Muscle layer of duodenum (tissue), 2 donors: ENCODE data around the gene DCST2.

Source experiments
- H3K27ac ChIP-seq: one replicate; pipeline ENCODE4 v1.7.0; 2013; ENCODE audit warnings: mild to moderate bottlenecking, low read length
- H3K27me3 ChIP-seq: one replicate; pipeline ENCODE4 v1.7.0; 2013; ENCODE audit warnings: low read depth, mild to moderate bottlenecking, control low read depth, low read length
- H3K36me3 ChIP-seq, 2 donors: one replicate each; pipeline ENCODE4 v1.7.0; 2013; ENCODE audit warnings: low read length in 2 of 2, control low read depth in 1 of 2, mild to moderate bottlenecking in 1 of 2; ENCODE audit not compliant: insufficient read depth in 2 of 2, control insufficient read depth in 1 of 2
- H3K4me1 ChIP-seq, 2 donors: one replicate each; pipeline ENCODE4 v1.7.0; 2013; ENCODE audit warnings: low read length in 2 of 2, mild to moderate bottlenecking in 2 of 2, control low read depth in 1 of 2, moderate library complexity in 1 of 2; ENCODE audit not compliant: insufficient read depth in 2 of 2, control insufficient read depth in 1 of 2
- H3K4me3 ChIP-seq, 2 donors: one replicate each; pipeline ENCODE4 v1.7.0; 2013; ENCODE audit warnings: low read length in 2 of 2, low read depth in 1 of 2, mild to moderate bottlenecking in 1 of 2
- H3K9me3 ChIP-seq, 2 donors: one replicate each; pipeline ENCODE4 v1.7.0; 2013; ENCODE audit warnings: low read length in 2 of 2, control low read depth in 1 of 2, mild to moderate bottlenecking in 1 of 2; ENCODE audit not compliant: control insufficient read depth in 1 of 2
- donor health status: healthy.

The DCST2 gene

DNA sequence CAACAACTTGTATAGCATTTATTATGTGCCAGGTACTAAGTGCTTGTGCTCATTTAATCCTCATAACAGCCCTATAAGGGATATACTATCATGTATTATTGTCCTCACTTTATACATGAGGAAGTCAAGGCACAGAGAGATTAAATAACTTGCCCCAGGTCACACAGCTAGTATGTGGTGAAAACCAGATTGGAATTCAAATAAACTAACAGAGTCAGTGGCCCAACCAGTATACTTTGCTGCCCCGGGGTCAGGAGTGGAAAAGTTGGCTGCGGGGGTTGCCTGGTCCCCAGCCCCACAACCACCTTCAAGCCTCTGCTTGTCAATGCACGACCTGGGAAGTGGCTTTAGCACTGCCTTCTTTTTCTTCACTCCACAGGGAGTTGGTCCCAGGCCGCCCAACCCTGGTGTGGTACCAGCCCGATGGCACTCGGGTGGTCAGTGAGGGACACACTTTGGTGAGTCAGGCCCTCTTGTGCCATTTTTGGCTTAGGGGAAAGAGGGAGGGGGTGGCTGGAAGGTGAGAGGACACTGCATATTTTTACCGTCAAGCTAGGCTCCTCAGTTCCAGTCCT, 20.0 kb upstream of the DCST2 start:
- no peaks in the 10 kb centered on the region for H3K27me3 ChIP-seq
- H3K9me3 ChIP-seq, result no peaks in the 10 kb centered on the region
- peaks cover 12 to 22% of the 10 kb centered on the region in 2 donors for H3K4me1 ChIP-seq
- H3K27ac ChIP-seq, result no peak overlapping the region
- peaks cover 25 to 38% of the 10 kb centered on the region in 2 donors for H3K36me3 ChIP-seq
- no peak overlapping the region for H3K4me3 ChIP-seq

DNA sequence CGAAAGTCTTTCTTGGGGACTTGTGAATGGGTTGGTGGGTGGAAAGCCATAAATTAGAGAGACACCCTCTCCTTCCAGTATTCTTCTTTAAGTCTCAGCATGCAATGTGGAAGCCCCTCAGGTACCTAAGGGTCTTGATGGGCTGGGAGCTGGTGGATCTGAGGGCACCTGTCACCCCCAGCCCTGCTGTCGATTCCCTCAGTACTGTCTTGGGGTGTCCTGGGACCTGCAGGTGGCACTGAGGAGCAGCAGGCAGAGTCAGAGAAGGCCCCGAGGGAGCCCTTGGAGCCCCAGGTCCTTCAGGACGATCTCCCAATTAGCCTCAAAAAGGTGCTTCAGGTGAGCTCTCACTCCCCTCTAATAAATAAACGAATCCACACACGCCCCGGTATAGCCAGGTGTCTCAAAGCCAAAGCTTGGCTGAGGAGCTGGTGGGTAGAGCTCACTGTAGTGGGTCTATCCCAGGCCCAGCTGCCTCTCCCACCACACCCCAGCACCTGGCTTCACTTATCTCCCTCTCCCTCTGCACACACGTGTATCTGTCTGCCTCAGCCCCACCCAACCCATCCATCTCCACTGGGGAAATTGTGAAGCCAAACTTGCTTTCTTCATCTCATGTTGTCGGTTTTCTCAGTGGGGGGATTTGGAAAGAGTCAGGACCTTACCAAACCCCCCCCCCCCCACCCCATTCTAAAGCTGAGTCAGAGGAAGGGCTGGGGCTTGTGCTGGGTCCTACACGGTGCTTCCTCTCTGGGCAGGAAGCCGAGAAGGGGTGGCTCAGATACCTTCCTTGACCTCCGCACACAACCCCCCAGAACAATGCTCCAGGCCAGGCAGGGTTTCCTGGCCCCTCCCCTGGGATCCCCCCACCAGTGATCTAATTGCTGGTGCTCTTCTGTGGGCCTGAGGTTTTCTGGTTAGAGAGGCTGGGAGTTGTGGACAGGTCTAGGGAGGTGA, 19.1 kb upstream of the DCST2 start:
- H3K4me1 ChIP-seq, result peaks cover 12 to 22% of the 10 kb centered on the region in 2 donors
- peaks cover 20 to 30% of the 10 kb centered on the region in 2 donors for H3K36me3 ChIP-seq
- H3K27ac ChIP-seq, result peak overlapping the region; percentile 63
- no peaks in the 10 kb centered on the region for H3K27me3 ChIP-seq
- no peaks in the 10 kb centered on the region for H3K9me3 ChIP-seq
- peak overlapping the region; percentile 68 to 79 for H3K4me3 ChIP-seq

DNA sequence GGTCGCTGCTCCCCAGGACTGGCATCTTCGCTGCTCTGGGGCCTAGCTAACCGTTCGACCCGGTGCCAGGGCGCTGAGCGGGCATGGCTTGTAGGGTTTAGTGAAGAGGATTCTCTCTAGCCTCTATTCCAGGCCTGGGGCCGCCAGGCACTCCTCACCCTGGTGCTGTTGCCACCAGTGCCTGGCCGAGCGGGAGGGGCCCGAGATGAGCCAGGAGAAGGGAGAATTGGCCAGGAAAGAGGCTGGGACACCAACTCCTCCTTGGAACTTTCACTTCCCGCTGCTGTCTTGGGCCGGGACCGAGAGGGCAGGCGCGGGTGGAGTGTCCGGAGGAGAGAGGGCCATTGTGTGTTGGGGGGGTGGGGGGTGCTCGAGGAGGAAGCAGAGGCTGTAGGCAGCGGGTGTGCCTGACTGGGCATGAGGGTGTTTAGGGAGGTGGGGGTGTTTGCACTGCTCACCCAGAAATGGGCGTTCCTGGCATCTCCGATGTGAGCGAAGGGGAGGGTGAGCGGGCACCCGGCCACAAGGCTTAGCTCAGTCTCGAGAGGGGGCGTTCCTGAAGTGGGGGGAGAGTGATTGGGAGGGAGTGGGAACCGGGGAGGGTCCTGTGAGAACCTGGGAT, 18.3 kb upstream of the DCST2 start:
- Histone ChIP-seq H3K9me3 (no peaks in the 10 kb centered on the region), H3K27ac (peak overlapping the region; percentile 63), H3K36me3 (peaks cover 15 to 22% of the 10 kb centered on the region in 2 donors), H3K4me1 (peaks cover 12 to 22% of the 10 kb centered on the region in 2 donors), H3K27me3 (no peaks in the 10 kb centered on the region), H3K4me3 (peak overlapping the region; percentile 68 to 79)

DNA sequence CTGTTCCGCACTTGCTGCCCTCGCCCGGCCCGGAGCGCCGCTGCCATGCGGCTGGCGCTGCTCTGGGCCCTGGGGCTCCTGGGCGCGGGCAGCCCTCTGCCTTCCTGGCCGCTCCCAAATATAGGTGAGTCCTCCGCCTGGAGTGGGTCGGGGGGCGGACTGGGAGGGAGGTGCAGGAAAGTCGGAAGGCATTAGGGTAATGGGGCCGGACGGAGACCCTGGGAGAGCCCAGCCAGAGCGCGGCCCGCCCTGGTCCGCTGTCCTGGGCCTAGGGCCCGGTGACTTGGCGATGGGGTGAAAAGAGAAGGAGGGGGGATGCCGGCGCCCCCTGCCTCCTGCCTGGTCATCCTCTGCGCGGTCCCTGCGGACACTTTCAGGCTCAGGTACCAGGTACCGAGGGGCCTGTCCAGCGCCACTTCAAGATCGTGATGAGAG, 17.8 kb upstream of the DCST2 start:
- peaks cover 12 to 22% of the 10 kb centered on the region in 2 donors for H3K4me1 ChIP-seq
- peak overlapping the region; percentile 63 for H3K27ac ChIP-seq
- peak overlapping the region; percentile 68 to 79 for H3K4me3 ChIP-seq
- H3K36me3 ChIP-seq, result peaks cover 11 to 16% of the 10 kb centered on the region in 2 donors
- H3K27me3 ChIP-seq, result no peaks in the 10 kb centered on the region
- H3K9me3 ChIP-seq, result no peaks in the 10 kb centered on the region

DNA sequence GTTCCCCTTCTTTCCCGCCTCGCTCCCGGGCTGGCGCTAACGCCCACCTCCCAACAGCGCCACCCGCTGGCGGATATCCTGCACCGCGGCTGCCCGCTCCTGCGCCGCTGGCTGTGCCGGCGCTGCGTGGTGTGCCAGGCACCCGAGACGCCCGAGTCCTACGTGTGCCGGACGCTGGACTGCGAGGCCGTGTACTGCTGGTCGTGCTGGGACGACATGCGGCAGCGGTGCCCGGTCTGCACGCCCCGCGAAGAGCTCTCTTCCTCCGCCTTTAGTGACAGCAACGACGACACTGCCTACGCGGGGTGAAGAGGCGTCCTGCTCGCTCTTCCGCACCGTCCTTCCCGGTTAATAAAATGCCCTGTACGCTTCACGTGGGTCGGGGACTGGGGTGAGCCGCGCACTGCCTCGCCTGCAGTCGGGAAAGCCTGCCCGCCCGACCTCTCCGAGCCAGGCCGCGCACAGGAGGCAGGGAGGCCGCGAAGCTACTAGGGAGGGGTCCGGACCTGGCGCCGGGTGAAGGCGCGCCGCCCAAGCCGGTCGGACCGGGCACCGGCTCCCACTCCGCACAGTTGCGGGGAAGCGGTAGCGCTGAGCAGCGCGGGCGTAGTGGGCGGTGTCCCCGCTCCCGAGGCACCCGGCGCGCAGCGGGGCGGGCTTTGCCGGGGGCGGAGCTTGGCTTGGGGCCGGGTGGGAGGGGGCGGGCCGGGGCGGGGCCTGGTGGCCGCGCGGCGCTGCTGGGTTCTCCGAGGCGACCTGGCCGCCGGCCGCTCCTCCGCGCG, 17.2 kb upstream of the DCST2 start, which contains the start of gene ADAM15:
TSS of gene ADAM15 (plus strand) at position 757 of the 782 bp plus-strand sequence. CDS start 71 bp downstream, outside the sequence.
- H3K27ac ChIP-seq, result peak within 1 kb of the TSS; percentile 63
- H3K4me1 ChIP-seq, result peaks cover 12 to 22% of the 10 kb centered on the region in 2 donors
- H3K4me3 ChIP-seq, result peak within 1 kb of the TSS; percentile 68 to 79
- H3K27me3 ChIP-seq, result no peaks in the 10 kb centered on the region
- H3K36me3 ChIP-seq, result peaks cover 7 to 10% of the 10 kb centered on the region in 2 donors
- H3K9me3 ChIP-seq, result no peaks in the 10 kb centered on the region

DNA sequence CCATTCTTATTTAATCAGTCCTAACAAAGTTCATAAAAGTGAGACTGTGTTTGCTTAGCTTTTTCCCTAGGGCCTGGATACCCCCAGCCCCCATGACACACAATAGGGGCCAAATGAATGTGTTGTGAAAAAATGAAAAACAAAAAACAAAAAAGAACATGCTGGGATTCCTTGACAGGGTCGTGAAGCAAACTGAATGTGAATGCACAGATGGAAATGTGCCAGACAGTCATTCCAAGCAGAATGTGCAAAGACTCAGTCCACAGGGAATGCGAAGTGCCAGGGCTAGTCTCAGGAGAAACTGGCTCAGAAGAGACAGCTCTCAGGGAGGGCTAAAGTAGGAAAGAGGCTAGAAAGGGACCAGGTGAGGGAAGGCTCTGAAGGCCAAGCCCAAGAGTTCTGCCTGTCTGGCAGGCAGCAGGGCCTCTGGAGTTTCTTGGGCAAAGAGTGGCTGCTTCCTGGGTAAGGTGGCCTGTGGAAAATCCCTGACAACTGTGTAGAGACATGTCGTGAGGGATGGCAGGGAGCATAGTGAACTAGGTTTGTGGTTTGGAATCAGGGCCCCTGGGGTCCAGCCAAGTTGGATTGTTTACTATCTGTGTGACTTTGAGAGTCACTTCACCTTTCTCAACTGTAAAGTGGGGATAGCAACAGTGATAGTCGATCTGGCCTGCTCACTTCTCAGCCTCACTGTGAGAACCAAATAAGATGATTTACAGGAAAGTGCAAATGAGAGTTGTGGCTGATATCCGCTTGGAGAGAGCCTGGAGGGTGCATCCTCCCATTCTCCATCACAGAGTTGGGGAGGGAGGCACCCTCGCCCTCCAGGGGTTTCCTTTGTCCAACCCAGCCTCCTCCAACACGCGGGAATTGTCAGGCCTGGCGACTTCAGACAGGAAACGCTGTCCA, 16.3 kb upstream of the DCST2 start:
- H3K4me3 ChIP-seq, result peak overlapping the region; percentile 61 to 68
- H3K9me3 ChIP-seq, result no peaks in the 10 kb centered on the region
- H3K27ac ChIP-seq, result peak overlapping the region; percentile 37
- H3K36me3 ChIP-seq, result peaks cover 3 to 8% of the 10 kb centered on the region in 2 donors
- no peaks in the 10 kb centered on the region for H3K27me3 ChIP-seq
- H3K4me1 ChIP-seq, result peaks cover 12 to 22% of the 10 kb centered on the region in 2 donors

DNA sequence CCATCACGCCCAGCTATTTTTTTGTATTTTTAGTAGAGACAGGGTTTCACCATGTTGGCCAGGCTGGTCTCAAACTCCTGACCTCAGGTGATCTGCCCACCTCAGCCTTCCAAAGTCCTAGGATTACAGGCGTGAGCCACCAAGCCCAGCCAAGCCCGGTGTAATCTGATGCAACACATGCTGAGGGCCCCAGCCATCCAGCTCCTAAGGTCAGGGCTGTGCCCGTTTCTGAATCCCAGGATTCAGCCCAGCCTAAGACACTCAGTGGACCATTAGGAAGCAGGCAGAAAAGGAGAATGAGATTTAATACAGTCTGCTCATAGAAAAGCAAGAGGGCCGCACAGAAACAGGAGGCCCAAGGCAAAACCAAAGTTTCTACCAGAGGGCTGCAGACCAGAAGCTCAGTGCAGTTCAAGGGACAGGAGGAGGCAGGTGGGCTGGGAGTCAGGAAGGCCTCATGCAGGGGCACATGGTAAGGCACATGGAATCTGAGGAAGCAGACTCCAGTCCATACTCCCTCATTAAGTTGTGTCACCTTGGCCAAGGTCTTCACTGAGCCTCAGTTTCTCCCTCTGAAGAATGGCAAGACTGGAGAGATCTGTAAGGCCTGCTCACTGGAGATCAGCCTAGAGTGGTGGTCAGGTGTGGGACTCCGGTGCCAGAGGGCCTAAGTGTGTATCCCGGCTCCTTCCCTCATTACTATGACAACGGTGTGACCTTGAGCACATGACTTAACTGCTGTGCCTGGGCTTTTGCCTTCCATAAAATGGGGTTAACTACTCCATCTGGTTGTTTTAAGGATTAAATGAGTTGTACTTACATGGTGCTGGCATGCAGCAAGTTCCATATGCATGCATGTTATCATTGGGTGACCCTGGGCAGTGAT, 15.1 kb upstream of the DCST2 start:
- no peaks in the 10 kb centered on the region for H3K27me3 ChIP-seq
- peaks cover 12 to 26% of the 10 kb centered on the region in 2 donors for H3K4me1 ChIP-seq
- no peaks in the 10 kb centered on the region for H3K9me3 ChIP-seq
- no peak overlapping the region for H3K4me3 ChIP-seq
- H3K36me3 ChIP-seq, result no peaks in the 10 kb centered on the region
- no peak overlapping the region for H3K27ac ChIP-seq

DNA sequence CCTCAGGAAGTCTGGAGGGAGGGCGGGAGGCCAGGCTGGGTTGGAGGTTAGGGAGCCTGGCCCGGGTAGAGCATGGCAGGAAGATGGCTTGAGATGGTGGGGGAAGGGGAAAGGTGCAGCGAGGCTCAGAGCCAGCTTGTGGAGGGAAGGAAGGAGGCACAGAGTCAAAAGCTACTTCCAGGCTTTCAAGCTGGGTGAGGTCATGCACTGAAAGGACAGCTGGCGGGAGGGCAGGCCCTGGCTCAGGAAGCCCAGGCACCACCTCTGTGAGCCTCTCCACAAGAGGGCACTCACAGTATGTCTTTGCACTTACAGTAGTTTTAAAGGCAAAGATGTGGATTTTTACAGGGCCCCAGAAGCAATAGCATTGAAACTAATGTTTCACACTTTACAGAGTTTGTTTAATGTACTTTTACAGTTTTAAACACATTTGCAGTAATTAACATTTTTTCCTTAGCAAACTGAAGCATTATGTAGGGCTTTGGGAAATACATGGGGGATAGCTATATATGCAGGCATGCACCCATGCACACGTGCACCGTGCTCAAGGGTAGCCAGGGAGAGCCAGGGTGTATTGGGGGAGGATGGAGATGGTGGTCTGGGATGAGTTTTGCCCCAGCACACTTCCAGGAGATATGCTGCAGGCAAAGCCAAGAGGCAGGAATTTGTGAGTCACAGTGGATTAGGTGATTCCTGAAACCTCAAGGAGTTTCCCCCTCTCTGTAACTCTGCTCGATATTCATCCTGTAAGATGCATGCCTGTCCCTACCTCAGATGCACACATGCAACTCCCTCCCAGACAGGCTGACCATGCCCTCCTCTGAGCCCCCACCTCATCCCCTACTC, 11.5 kb upstream of the DCST2 start:
- Histone ChIP-seq H3K4me3 (no peak overlapping the region), H3K9me3 (no peaks in the 10 kb centered on the region), H3K27me3 (no peaks in the 10 kb centered on the region), H3K36me3 (no peaks in the 10 kb centered on the region), H3K4me1 (peaks cover 6 to 12% of the 10 kb centered on the region in 2 donors), H3K27ac (peak overlapping the region; percentile 23)

DNA sequence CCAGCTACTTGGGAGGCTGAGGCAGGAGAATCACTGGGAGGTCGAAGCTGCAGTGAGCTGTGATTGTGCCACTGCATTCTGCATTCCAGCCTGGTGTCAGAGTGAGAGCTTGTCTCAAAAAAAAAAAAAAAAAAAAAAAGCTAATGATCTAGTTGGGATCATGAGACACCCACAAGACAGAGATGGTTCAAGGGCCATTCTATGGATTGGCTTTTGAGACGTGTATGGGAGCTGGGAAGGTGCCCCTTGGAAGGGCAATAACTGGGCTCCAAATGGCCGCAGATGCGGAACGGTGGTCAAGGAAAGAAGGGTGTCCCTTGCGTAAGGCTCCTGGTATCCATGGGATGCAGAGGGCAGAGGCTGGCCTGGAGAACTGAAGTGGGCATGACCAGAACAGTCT, 10.8 kb upstream of the DCST2 start:
- H3K9me3 ChIP-seq, result no peaks in the 10 kb centered on the region
- H3K4me1 ChIP-seq, result peaks cover 0 to 5% of the 10 kb centered on the region in 2 donors
- no peak overlapping the region for H3K4me3 ChIP-seq
- H3K27ac ChIP-seq, result peak overlapping the region; percentile 82
- no peaks in the 10 kb centered on the region for H3K27me3 ChIP-seq
- no peaks in the 10 kb centered on the region for H3K36me3 ChIP-seq
